Measurements from ENCODE around the gene CAPNS1.
"Not testable (repeated sequence)": the region's sequence is repeated elsewhere in the genome, so short reads cannot be mapped to it uniquely, and the experiment has no call there.

Gene CAPNS1

GRCh38 chr19:36182612-36183244 is 42.9 kb downstream of the CAPNS1 start:
- no peak for DNase-seq
- POLR2A ChIA-PET, result no interaction called here
- H3K4me1 ChIP-seq (ENCODE audit: control extremely low read depth in 1 of 4, control insufficient read depth in 4 of 4, insufficient read depth in 4 of 4, low read length in 3 of 4), result no peaks in the 10 kb centered on the region
- CTCF ChIA-PET, result interaction anchor here (0.9 kb wide), 1 partner anchor 8 kb away, joined by 3 read pairs; no protein-coding TSS in a partner anchor
- H3K9me3 ChIP-seq (ENCODE audit: control extremely low read depth in 1 of 5, control insufficient read depth in 4 of 5, insufficient read depth in 2 of 5, low read depth in 1 of 5, low read length in 4 of 5), result no peaks in the 10 kb centered on the region
- H3K4me3 ChIP-seq (ENCODE audit: control insufficient read depth in 1 of 7, extremely low read depth in 1 of 7, insufficient read depth in 4 of 7, low read depth in 2 of 7, low read length in 6 of 7), result no peak overlapping the region
- WGBS (ENCODE audit: insufficient coverage), result over 99% methylated on average over 13 of the region's 17 CpGs
- no peaks in the 10 kb centered on the region for H3K27me3 ChIP-seq (replicated peaks in 2 of 5; ENCODE audit: control insufficient read depth in 4 of 5, insufficient read depth in 5 of 5, low read length in 4 of 5)
- peaks cover 5 to 11% (median 6%) of the 10 kb centered on the region in 4 experiments for H3K36me3 ChIP-seq (ENCODE audit: control insufficient read depth in 4 of 4, insufficient read depth in 4 of 4, low read length in 3 of 4)
- no peak overlapping the region for H3K27ac ChIP-seq (ENCODE audit: insufficient read depth in 1 of 2, low read depth in 1 of 2, low read length in 2 of 2, poor library complexity in 1 of 2, severe bottlenecking in 2 of 2)

DNA sequence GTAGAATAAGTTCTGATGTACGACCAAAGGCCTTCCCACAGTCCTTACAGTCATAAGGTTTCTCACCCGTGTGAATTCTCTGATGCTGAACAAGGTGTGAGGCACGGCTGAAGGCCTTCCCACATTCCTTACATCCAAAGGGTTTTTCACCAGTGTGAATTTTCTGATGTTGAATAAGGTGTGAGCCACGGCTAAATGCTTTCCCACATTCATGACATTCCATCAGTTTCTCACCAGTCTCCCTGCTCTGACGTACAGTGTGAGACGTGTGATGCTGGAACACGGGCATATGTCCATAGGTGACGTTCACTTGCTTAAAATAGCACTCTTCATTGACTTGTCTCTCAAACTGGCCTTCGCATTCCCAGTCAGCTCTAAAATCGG is 43.4 kb downstream of the CAPNS1 start:
- no peak for DNase-seq
- H3K4me3 ChIP-seq (ENCODE audit: control insufficient read depth in 1 of 7, extremely low read depth in 1 of 7, insufficient read depth in 4 of 7, low read depth in 2 of 7, low read length in 6 of 7), result no peak overlapping the region
- POLR2A ChIA-PET, result no interaction called here
- H3K9me3 ChIP-seq (ENCODE audit: control extremely low read depth in 1 of 5, control insufficient read depth in 4 of 5, insufficient read depth in 2 of 5, low read depth in 1 of 5, low read length in 4 of 5), result no peaks in the 10 kb centered on the region
- no peaks in the 10 kb centered on the region for H3K4me1 ChIP-seq (ENCODE audit: control extremely low read depth in 1 of 4, control insufficient read depth in 4 of 4, insufficient read depth in 4 of 4, low read length in 3 of 4)
- H3K27me3 ChIP-seq (replicated peaks in 2 of 5; ENCODE audit: control insufficient read depth in 4 of 5, insufficient read depth in 5 of 5, low read length in 4 of 5), result no peaks in the 10 kb centered on the region
- peaks cover 5 to 11% (median 6%) of the 10 kb centered on the region in 4 experiments for H3K36me3 ChIP-seq (ENCODE audit: control insufficient read depth in 4 of 4, insufficient read depth in 4 of 4, low read length in 3 of 4)
- CTCF ChIA-PET, result no interaction called here
- 100% methylated on average over 6 of the region's 10 CpGs for WGBS (ENCODE audit: insufficient coverage)
- no peak overlapping the region for H3K27ac ChIP-seq (ENCODE audit: insufficient read depth in 1 of 2, low read depth in 1 of 2, low read length in 2 of 2, poor library complexity in 1 of 2, severe bottlenecking in 2 of 2)

- H3K9me3 ChIP-seq (ENCODE audit: control extremely low read depth in 1 of 5, control insufficient read depth in 4 of 5, insufficient read depth in 2 of 5, low read depth in 1 of 5, low read length in 4 of 5); CTCF ChIA-PET; H3K27ac ChIP-seq (ENCODE audit: insufficient read depth in 1 of 2, low read depth in 1 of 2, low read length in 2 of 2, poor library complexity in 1 of 2, severe bottlenecking in 2 of 2); DNase-seq; H3K4me1 ChIP-seq (ENCODE audit: control extremely low read depth in 1 of 4, control insufficient read depth in 4 of 4, insufficient read depth in 4 of 4, low read length in 3 of 4); H3K27me3 ChIP-seq (replicated peaks in 2 of 5; ENCODE audit: control insufficient read depth in 4 of 5, insufficient read depth in 5 of 5, low read length in 4 of 5); POLR2A ChIA-PET; H3K4me3 ChIP-seq (ENCODE audit: control insufficient read depth in 1 of 7, extremely low read depth in 1 of 7, insufficient read depth in 4 of 7, low read depth in 2 of 7, low read length in 6 of 7): not testable (repeated sequence)
- WGBS (ENCODE audit: insufficient coverage), result 96% methylated on average over 3 of the region's 5 CpGs
- H3K36me3 ChIP-seq (ENCODE audit: control insufficient read depth in 4 of 4, insufficient read depth in 4 of 4, low read length in 3 of 4), result peaks cover 5 to 11% (median 6%) of the 10 kb centered on the region in 4 experiments
Observed at GRCh38 chr19:36186722-36187121, 46.9 kb downstream of the CAPNS1 start.

DNA sequence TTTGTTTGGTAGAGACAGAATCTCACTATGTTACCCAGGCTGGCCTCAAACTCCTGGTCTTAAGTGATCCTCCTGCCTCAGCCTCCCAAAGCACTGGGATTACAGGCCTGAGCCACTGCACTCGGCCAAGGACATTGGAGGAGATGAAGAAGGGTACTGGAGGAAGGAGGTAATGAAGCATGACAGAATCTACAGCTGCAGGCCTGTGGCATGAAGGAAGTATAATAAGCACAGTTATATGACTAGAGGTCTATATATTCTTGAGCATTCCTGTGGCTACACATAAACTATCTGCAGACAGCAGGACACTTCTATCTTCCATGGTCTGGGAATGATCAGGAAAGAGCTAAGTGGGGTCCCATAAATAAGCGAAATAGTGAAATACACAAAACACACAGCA is 56.4 kb downstream of the CAPNS1 start:
- Histone ChIP-seq H3K27me3 (replicated peaks in 2 of 5; ENCODE audit: control insufficient read depth in 4 of 5, insufficient read depth in 5 of 5, low read length in 4 of 5) (no peaks in the 10 kb centered on the region), H3K4me1 (ENCODE audit: control extremely low read depth in 1 of 4, control insufficient read depth in 4 of 4, insufficient read depth in 4 of 4, low read length in 3 of 4) (no peaks in the 10 kb centered on the region), H3K9me3 (ENCODE audit: control extremely low read depth in 1 of 5, control insufficient read depth in 4 of 5, insufficient read depth in 2 of 5, low read depth in 1 of 5, low read length in 4 of 5) (no peaks in the 10 kb centered on the region), H3K4me3 (ENCODE audit: control insufficient read depth in 1 of 7, extremely low read depth in 1 of 7, insufficient read depth in 4 of 7, low read depth in 2 of 7, low read length in 6 of 7) (no peak overlapping the region), H3K36me3 (ENCODE audit: control insufficient read depth in 4 of 4, insufficient read depth in 4 of 4, low read length in 3 of 4) (peaks cover 0 to 8% (median 8%) of the 10 kb centered on the region in 4 experiments), H3K27ac (ENCODE audit: insufficient read depth in 1 of 2, low read depth in 1 of 2, low read length in 2 of 2, poor library complexity in 1 of 2, severe bottlenecking in 2 of 2) (no peak overlapping the region)
- CTCF ChIA-PET, result interaction anchor here (1.1 kb wide), 1 partner anchor 76 kb away, joined by 3 read pairs; no protein-coding TSS in a partner anchor
- no peak for DNase-seq
- POLR2A ChIA-PET, result no interaction called here
- 100% methylated on average over 1 of the region's 2 CpGs for WGBS (ENCODE audit: insufficient coverage)

DNA sequence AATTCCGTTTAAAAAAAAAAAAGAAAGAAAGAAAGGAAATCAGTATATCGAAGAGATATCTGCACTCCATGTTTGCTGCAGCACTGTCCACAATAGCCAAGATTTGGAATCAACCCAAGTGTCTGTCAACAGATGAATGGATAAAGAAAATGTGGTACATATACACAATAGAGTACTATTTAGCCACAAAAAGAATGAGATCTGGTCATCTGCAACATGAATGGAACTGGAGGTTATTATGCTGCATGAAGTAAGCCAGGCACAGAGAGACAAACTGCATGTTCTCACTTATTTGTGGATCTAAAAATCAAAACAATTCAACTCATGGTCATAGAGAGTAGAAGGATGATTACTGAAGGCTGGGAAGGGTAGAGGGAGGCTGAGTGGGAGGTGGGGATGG is 58.3 kb downstream of the CAPNS1 start:
- Histone ChIP-seq H3K27ac (ENCODE audit: insufficient read depth in 1 of 2, low read depth in 1 of 2, low read length in 2 of 2, poor library complexity in 1 of 2, severe bottlenecking in 2 of 2) (no peak overlapping the region), H3K27me3 (replicated peaks in 2 of 5; ENCODE audit: control insufficient read depth in 4 of 5, insufficient read depth in 5 of 5, low read length in 4 of 5) (no peaks in the 10 kb centered on the region), H3K4me3 (ENCODE audit: control insufficient read depth in 1 of 7, extremely low read depth in 1 of 7, insufficient read depth in 4 of 7, low read depth in 2 of 7, low read length in 6 of 7) (no peak overlapping the region), H3K9me3 (ENCODE audit: control extremely low read depth in 1 of 5, control insufficient read depth in 4 of 5, insufficient read depth in 2 of 5, low read depth in 1 of 5, low read length in 4 of 5) (no peaks in the 10 kb centered on the region), H3K36me3 (ENCODE audit: control insufficient read depth in 4 of 4, insufficient read depth in 4 of 4, low read length in 3 of 4) (peaks cover 0 to 8% (median 8%) of the 10 kb centered on the region in 4 experiments), H3K4me1 (ENCODE audit: control extremely low read depth in 1 of 4, control insufficient read depth in 4 of 4, insufficient read depth in 4 of 4, low read length in 3 of 4) (no peaks in the 10 kb centered on the region)
- DNase-seq, result no peak
- WGBS (ENCODE audit: insufficient coverage), result no CpG with 5 or more reads among the region's 2 CpGs
- ChIA-PET POLR2A (no interaction called here), CTCF (interaction anchor here (1.5 kb wide), 1 partner anchor 10 kb away, joined by 4 read pairs; no protein-coding TSS in a partner anchor)
